Heart left ventricle (tissue), 16 donors: ENCODE data around the gene PAXX. TPM values are rescaled to one million over a fixed set of nuclear protein-coding genes. Genes with fewer than 3 reads are reported as not detected.

ENCODE experiments used
- ATAC-seq, 4 donors: fragments of 200-7000 bp; cut with Tn5 transposase; one replicate each; pipeline ENCODE4 v1.9.1; 2020 to 2022; ENCODE audit warnings: moderate library complexity in 4 of 4, mild to moderate bottlenecking in 3 of 4, moderate number of reproducible peaks in 1 of 4
- DNase-seq, 5 donors: peaks; one replicate each; pipeline ENCODE4 v3.0.0-alpha.2; 2020
- H3K27ac ChIP-seq, 12 donors: fragments of 200-600 bp; sonication (generic) in 4 of 12; one replicate each; pipeline versions ENCODE4 v1.5.0 to v1.8.0; 2016 to 2022; ENCODE audit warnings: mild to moderate bottlenecking in 2 of 12
- H3K27me3 ChIP-seq, 9 donors: fragments of 200-600 bp; sonication (generic) in 2 of 9; one replicate each; pipeline versions ENCODE4 v1.5.1 to v1.8.0; 2016 to 2022; ENCODE audit warnings: mild to moderate bottlenecking in 3 of 9
- H3K36me3 ChIP-seq, 9 donors: fragments of 200-600 bp; sonication (generic) in 2 of 9; one replicate each; pipeline versions ENCODE4 v1.5.0 to v1.8.0; 2018 to 2022; ENCODE audit warnings: mild to moderate bottlenecking in 2 of 9
- H3K4me1 ChIP-seq, 12 donors: fragments of 200-600 bp; sonication (generic) in 4 of 12; one replicate each; pipeline versions ENCODE4 v1.5.0 to v1.8.0; 2016 to 2022; ENCODE audit warnings: mild to moderate bottlenecking in 3 of 12
- H3K4me3 ChIP-seq, 12 donors: fragments of 200-600 bp; sonication (generic) in 4 of 12; one replicate each; pipeline versions ENCODE4 v1.5.0 to v1.8.0; 2017 to 2022; ENCODE audit warnings: mild to moderate bottlenecking in 9 of 12, moderate library complexity in 4 of 12
- H3K9me3 ChIP-seq, 12 donors: fragments of 200-600 bp; sonication (generic) in 4 of 12; one replicate each; pipeline versions ENCODE4 v1.5.0 to v1.8.0; 2016 to 2022; ENCODE audit warnings: mild to moderate bottlenecking in 1 of 12
- CTCF ChIP-seq, 12 donors: fragments of 200-600 bp; sonication (generic) in 4 of 12; IDR thresholded peaks; one replicate each; pipeline versions ENCODE4 v1.5.0 to v1.8.0; 2018 to 2022; ENCODE audit warnings: antibody characterized with exemption in 12 of 12, mild to moderate bottlenecking in 5 of 12
- POLR2A ChIP-seq, 2 donors: fragments of 450-650 bp; IDR thresholded peaks; one replicate each; pipeline ENCODE4 v1.6.1; 2017; ENCODE audit warnings: antibody characterized with exemption in 2 of 2, mild to moderate bottlenecking in 2 of 2, moderate library complexity in 2 of 2
- WGBS, 4 donors: extraction: QIAGEN DNeasy Blood & Tissue Kit in 2 of 4; methylation state at CpG; one replicate each; pipeline versions ENCODE4 v1.1.5 to v1.1.7; 2013 to 2018; 5-methylcytosine and 5-hydroxymethylcytosine counted together
- intact Hi-C, 10 donors: fragments of 100-400 bp; cut with DNase I; formaldehyde crosslinking; loops; one replicate each; pipeline versions ENCODE4 v1.11.1 to v1.14.2; 2022
- polyA plus RNA-seq, 2 donors: library from polyadenylated mRNA; stranded (reverse); fragments of 200-250 nt; gene quantifications; one replicate each; pipeline ENCODE4 v1.2.3, GENCODE V29; 2013
- total RNA-seq, 9 donors: library from RNA; depleted of rRNA in 2 of 9; stranded (reverse); fragments of >200 nt in 2 of 9; fragmentation: NEBNext Ultra II Directional in 3 of 9; extraction: Animal tissue kit (Norgen Biotek cat#: 25700) in 3 of 9; gene quantifications; one replicate each; pipeline versions ENCODE4 v1.1.0 to v1.2.4, GENCODE V29; 2016 to 2023
- donor health status: ischemic (EF 13 %, LVEDD 7.1; RV severe dilation, severe dysfunction).
- donor health status: healthy with polysubstance abuse.
- donor health status: DM: no; HTN: yes; CAD: no.
- donor health status: DM: no; HTN: no; CAD: no.
- donor health status: ischemic (EF 25% LVEDD 6.9; RV normal size, moderate dysfunction).
- donor health status: ischemic (EF 25% LVEDD 5.7; RV mildly dilated, moderate dysfunction).
- donor health status: healthy.
- donor health status: DM: yes; HTN: yes; CAD: no.
- donor health status: ischemic (EF 35%, LVEDD 5.7; RV mildly dilated, moderate dysfunction).
- donor health status: nonischemic (EF 11% LVEDD 7.7; RV severe dilation, severe dysfunction).
- donor health status: DM: yes; HTN: yes; CAD: no.
- donor health status: PGD.
- donor health status: ischemic (EF 29% LVEDD 5.4; RV normal size, mild dysfunction).
- donor health status: nonischemic (EF 23%, LVEDD 6.1; RV moderate dilation, normal function).

PAXX gene
- total and polyA plus RNA-seq, 11 donors = 15.0 to 57.3 (median 20.9) TPM

- TF ChIP-seq CTCF (IDR thresholded peaks at IDR 0.05) = no peak
- TF ChIP-seq POLR2A (IDR thresholded peaks at IDR 0.05) = peak in 1 of 2 donors; percentile 64
- ATAC-seq = peak; percentile 30 to 74 (median 53)
These were observed 50.8 kb downstream of the PAXX start for GRCh38 chr9:137042751-137043727.

More at GRCh38 chr9:137042751-137043727, 50.8 kb downstream of the PAXX start:
- intact Hi-C loops = no loop called here
- Histone ChIP-seq H3K4me1 (peaks cover 0 to 56% (median 37%) of the 10 kb centered on the region in 12 donors), H3K27ac (peak overlapping the region; percentile 80 to 96 (median 88)), H3K36me3 (peaks cover 0 to 40% (median 32%) of the 10 kb centered on the region in 9 donors), H3K9me3 (no peaks in the 10 kb centered on the region), H3K27me3 (peaks cover 0 to 30% (median 10%) of the 10 kb centered on the region in 9 donors), H3K4me3 (peak overlapping the region in 11 of 12 donors; percentile 12 to 92 (median 73))
- 48 to 74% (median 68%) methylated on average over 20 to 36 of the region's 36 CpGs for WGBS, 4 donors
- peak in 4 of 5 donors; percentile 77 to 86 (median 80) for DNase-seq

Other genes with a start within 250 kb of the PAXX start
Only the 30 nearest of the 39 such genes appear.
- gene TMEM141, start 201.1 kb upstream of the PAXX start, total RNA-seq = 100 to 1,000 TPM in 1 of 9 donors, 10 to 100 TPM in 8; 45.6 to 122 (median 63.3) TPM
- 100 to 1,000 TPM in 1 of 2 donors, 10 to 100 TPM in 1; 86.1 to 116 TPM for gene TMEM141, start 201.1 kb upstream of the PAXX start, polyA plus RNA-seq
- gene CCDC183, start 196.1 kb upstream of the PAXX start, total RNA-seq = 1 to 10 TPM in 7 of 9 donors, under 1 TPM in 2; 0.64 to 3.8 (median 1.4) TPM
- 1 to 10 TPM in 1 of 2 donors, under 1 TPM in 1; 0.32 to 4.7 TPM for gene CCDC183, start 196.1 kb upstream of the PAXX start, polyA plus RNA-seq
- gene RABL6, start 184.5 kb upstream of the PAXX start, total RNA-seq = 10 to 100 TPM; 59.4 to 82.2 (median 71.6) TPM
- 10 to 100 TPM; 63.5 to 90.8 TPM for gene RABL6, start 184.5 kb upstream of the PAXX start, polyA plus RNA-seq
- 1 to 10 TPM; 2.6 to 7.0 (median 6.2) TPM for gene AJM1, start 149.9 kb upstream of the PAXX start, total RNA-seq
- gene AJM1, start 149.9 kb upstream of the PAXX start, polyA plus RNA-seq = 1 to 10 TPM; 2.8 to 5.5 TPM
- 100 to 1,000 TPM; 230 to 386 (median 266) TPM for gene PHPT1, start 143.0 kb upstream of the PAXX start, total RNA-seq
- gene PHPT1, start 143.0 kb upstream of the PAXX start, polyA plus RNA-seq = 100 to 1,000 TPM; 225 to 717 TPM
- gene MAMDC4, start 140.1 kb upstream of the PAXX start, total RNA-seq = 1 to 10 TPM; 2.9 to 8.3 (median 6.1) TPM
- gene MAMDC4, start 140.1 kb upstream of the PAXX start, polyA plus RNA-seq = 10 to 100 TPM in 1 of 2 donors, 1 to 10 TPM in 1; 4.5 to 14.9 TPM
- gene EDF1, start 126.1 kb upstream of the PAXX start, total RNA-seq = 100 to 1,000 TPM; 289 to 467 (median 341) TPM
- gene EDF1, start 126.1 kb upstream of the PAXX start, polyA plus RNA-seq = 100 to 1,000 TPM; 454 to 605 TPM
- 10 to 100 TPM in 3 of 9 donors, 1 to 10 TPM in 6; 6.3 to 14.7 (median 9.1) TPM for gene TRAF2, start 105.9 kb upstream of the PAXX start, total RNA-seq
- 10 to 100 TPM; 10.6 to 28.3 TPM for gene TRAF2, start 105.9 kb upstream of the PAXX start, polyA plus RNA-seq
- 100 to 1,000 TPM; 110 to 388 (median 147) TPM for gene FBXW5, start 47.7 kb upstream of the PAXX start, total RNA-seq
- 100 to 1,000 TPM; 189 to 206 TPM for gene FBXW5, start 47.7 kb upstream of the PAXX start, polyA plus RNA-seq
- gene C8G, start 47.2 kb upstream of the PAXX start, total RNA-seq = 1 to 10 TPM in 7 of 9 donors, not detected in 2; 1.2 to 3.7 (median 1.5) TPM
- gene C8G, start 47.2 kb upstream of the PAXX start, polyA plus RNA-seq = 1 to 10 TPM; 1.0 to 3.1 TPM
- 10 to 100 TPM in 2 of 9 donors, 1 to 10 TPM in 7; 1.9 to 23.7 (median 6.4) TPM for gene LCN12, start 40.1 kb upstream of the PAXX start, total RNA-seq
- gene LCN12, start 40.1 kb upstream of the PAXX start, polyA plus RNA-seq = 1 to 10 TPM in 1 of 2 donors, under 1 TPM in 1; 0.46 to 3.9 TPM
- 1,000 to 10,000 TPM; 1,152 to 4,769 (median 3,109) TPM for gene PTGDS, start 14.9 kb upstream of the PAXX start, total RNA-seq
- 1,000 to 10,000 TPM; 2,982 to 5,295 TPM for gene PTGDS, start 14.9 kb upstream of the PAXX start, polyA plus RNA-seq
- gene LCNL1, start 9.4 kb upstream of the PAXX start, total RNA-seq = 10 to 100 TPM in 2 of 9 donors, 1 to 10 TPM in 5, under 1 TPM in 2; 0.16 to 14.9 (median 2.7) TPM
- gene LCNL1, start 9.4 kb upstream of the PAXX start, polyA plus RNA-seq = 1 to 10 TPM in 1 of 2 donors, under 1 TPM in 1; 0.14 to 5.8 TPM
- gene CLIC3, start 4.1 kb downstream of the PAXX start, total RNA-seq = 10 to 100 TPM in 1 of 9 donors, 1 to 10 TPM in 8; 1.5 to 16.7 (median 5.0) TPM
- 10 to 100 TPM in 1 of 2 donors, 1 to 10 TPM in 1; 3.9 to 11.3 TPM for gene CLIC3, start 4.1 kb downstream of the PAXX start, polyA plus RNA-seq
- 10 to 100 TPM; 19.1 to 44.3 (median 33.4) TPM for gene ABCA2, start 35.8 kb downstream of the PAXX start, total RNA-seq
- 10 to 100 TPM; 13.1 to 30.6 TPM for gene ABCA2, start 35.8 kb downstream of the PAXX start, polyA plus RNA-seq
- under 1 TPM in 2 of 9 donors, not detected in 7; 0.15 to 0.48 TPM for gene FUT7, start 39.7 kb downstream of the PAXX start, total RNA-seq
- under 1 TPM in 1 of 2 donors, not detected in 1; 0.17 TPM for gene FUT7, start 39.7 kb downstream of the PAXX start, polyA plus RNA-seq
- 100 to 1,000 TPM in 1 of 9 donors, 10 to 100 TPM in 8; 45.1 to 114 (median 55.1) TPM for gene NPDC1, start 53.8 kb downstream of the PAXX start, total RNA-seq
- gene NPDC1, start 53.8 kb downstream of the PAXX start, polyA plus RNA-seq = 10 to 100 TPM; 38.4 to 71.7 TPM
- gene ENTPD2, start 61.6 kb downstream of the PAXX start, total RNA-seq = 1 to 10 TPM in 8 of 9 donors, under 1 TPM in 1; 0.85 to 2.9 (median 1.2) TPM
- 1 to 10 TPM in 1 of 2 donors, under 1 TPM in 1; 0.50 to 1.2 TPM for gene ENTPD2, start 61.6 kb downstream of the PAXX start, polyA plus RNA-seq
- gene SAPCD2, start 78.1 kb downstream of the PAXX start, total RNA-seq = 1 to 10 TPM in 1 of 9 donors, under 1 TPM in 8; 0.09 to 2.0 (median 0.20) TPM
- under 1 TPM; 0.15 to 0.22 TPM for gene SAPCD2, start 78.1 kb downstream of the PAXX start, polyA plus RNA-seq
- gene UAP1L1, start 85.1 kb downstream of the PAXX start, total RNA-seq = 10 to 100 TPM in 4 of 9 donors, 1 to 10 TPM in 5; 5.9 to 15.1 (median 9.4) TPM
- 10 to 100 TPM in 1 of 2 donors, 1 to 10 TPM in 1; 3.9 to 12.4 TPM for gene UAP1L1, start 85.1 kb downstream of the PAXX start, polyA plus RNA-seq
- 10 to 100 TPM; 17.6 to 40.6 (median 21.7) TPM for gene MAN1B1, start 94.6 kb downstream of the PAXX start, total RNA-seq
- gene MAN1B1, start 94.6 kb downstream of the PAXX start, polyA plus RNA-seq = 10 to 100 TPM; 26.7 to 29.5 TPM
- gene DPP7, start 122.3 kb downstream of the PAXX start, total RNA-seq = 100 to 1,000 TPM in 8 of 9 donors, 10 to 100 TPM in 1; 96.6 to 137 (median 119) TPM
- gene DPP7, start 122.3 kb downstream of the PAXX start, polyA plus RNA-seq = 100 to 1,000 TPM; 112 to 260 TPM
- not detected for gene GRIN1, start 146.7 kb downstream of the PAXX start, total RNA-seq
- gene GRIN1, start 146.7 kb downstream of the PAXX start, polyA plus RNA-seq = under 1 TPM in 1 of 2 donors, not detected in 1; 0.10 TPM
- gene LRRC26, start 177.6 kb downstream of the PAXX start, total RNA-seq = not detected
- gene LRRC26, start 177.6 kb downstream of the PAXX start, polyA plus RNA-seq = not detected
- not detected for gene TMEM210, start 179.6 kb downstream of the PAXX start, total RNA-seq
- not detected for gene TMEM210, start 179.6 kb downstream of the PAXX start, polyA plus RNA-seq
- gene ANAPC2, start 196.1 kb downstream of the PAXX start, total RNA-seq = 10 to 100 TPM; 14.3 to 35.9 (median 28.9) TPM
- gene ANAPC2, start 196.1 kb downstream of the PAXX start, polyA plus RNA-seq = 10 to 100 TPM; 26.6 to 33.4 TPM
- gene SSNA1, start 196.3 kb downstream of the PAXX start, total RNA-seq = 100 to 1,000 TPM in 2 of 9 donors, 10 to 100 TPM in 7; 46.0 to 123 (median 59.9) TPM
- gene SSNA1, start 196.3 kb downstream of the PAXX start, polyA plus RNA-seq = 100 to 1,000 TPM; 120 to 161 TPM
- gene TPRN, start 208.3 kb downstream of the PAXX start, total RNA-seq = 10 to 100 TPM; 11.5 to 18.0 (median 16.6) TPM
- 10 to 100 TPM; 12.5 to 16.7 TPM for gene TPRN, start 208.3 kb downstream of the PAXX start, polyA plus RNA-seq
- gene TMEM203, start 213.2 kb downstream of the PAXX start, total RNA-seq = 10 to 100 TPM; 30.8 to 43.7 (median 39.9) TPM
- gene TMEM203, start 213.2 kb downstream of the PAXX start, polyA plus RNA-seq = 10 to 100 TPM; 49.8 to 52.0 TPM
- 1 to 10 TPM; 4.5 to 9.6 (median 6.1) TPM for gene NDOR1, start 213.3 kb downstream of the PAXX start, total RNA-seq
- 1 to 10 TPM; 6.2 to 9.2 TPM for gene NDOR1, start 213.3 kb downstream of the PAXX start, polyA plus RNA-seq